SK-N-MC (cell line): ENCODE data around the gene HES5.

Source experiments
- EZH2 ChIP-seq: fragments of 200-600 bp; sonication (generic); IDR thresholded peaks from one replicate; pipeline ENCODE4 v1.6.1; 2017; ENCODE audit warnings: antibody characterized with exemption
- POLR2AphosphoS5 ChIP-seq: IDR thresholded peaks from 2 replicates; pipeline ENCODE4 v1.6.1; 2012; ENCODE audit warnings: mild to moderate bottlenecking, low read depth, low read length, borderline replicate concordance

GRCh38 chr1:2578758-2579118 is 48.7 kb upstream of the HES5 start:
- TF ChIP-seq POLR2AphosphoS5 (no peak), EZH2 (no peak)
